Stimulated activated CD4-positive, alpha-beta T cell treated with anti-CD3 and anti-CD28 coated beads, Interleukin-1b, Interleukin-23, amount 100 ng/mL, for 4 hours (primary cell): ENCODE measurements around the gene VPS33B.
"Not testable (repeated sequence)": the region's sequence is repeated elsewhere in the genome, so short reads cannot be mapped to it uniquely, and the experiment has no call there.

Experiments used
- DNase-seq, 2 donors: peaks; one replicate each; pipeline ENCODE4 v3.0.0-alpha.2; 2020; ENCODE audit warnings: low read depth in 2 of 2

VPS33B gene

GRCh38 chr15:91022075-91022831, at the start of gene VPS33B:
VPS33B (minus strand) TSS chr15:91022594; CDS start chr15:91022249, 345 bp downstream.
- DNase-seq: peak; percentile 59 to 60

GRCh38 chr15:91072161-91072560, 49.8 kb upstream of the VPS33B start:
- DNase-seq: no peak

- no peak for DNase-seq
Observed at GRCh38 chr15:91070872-91071271, 48.5 kb upstream of the VPS33B start.

GRCh38 chr15:91068966-91069365, 46.6 kb upstream of the VPS33B start:
- DNase-seq: no peak

- no peak for DNase-seq
Observed at GRCh38 chr15:91068436-91068835, 46.0 kb upstream of the VPS33B start.

GRCh38 chr15:91067036-91067435, 44.6 kb upstream of the VPS33B start:
- DNase-seq: no peak

- DNase-seq: no peak
Observed at GRCh38 chr15:91065505-91065904, 43.1 kb upstream of the VPS33B start.

- DNase-seq: no peak
Observed at GRCh38 chr15:91061997-91062396, 39.6 kb upstream of the VPS33B start.

GRCh38 chr15:91061230-91061629, 38.8 kb upstream of the VPS33B start:
- no peak for DNase-seq

GRCh38 chr15:91055548-91056331, 33.3 kb upstream of the VPS33B start:
- peak in 1 of 2 donors; percentile 16 for DNase-seq

- DNase-seq: no peak
Observed at GRCh38 chr15:91054816-91055215, 32.4 kb upstream of the VPS33B start.

- DNase-seq: no peak
Observed at GRCh38 chr15:91051248-91051647, 28.9 kb upstream of the VPS33B start.

GRCh38 chr15:91050128-91050455, 27.7 kb upstream of the VPS33B start:
- DNase-seq: no peak

- peak; percentile 9 to 11 for DNase-seq
Observed at GRCh38 chr15:91049378-91050127, 27.2 kb upstream of the VPS33B start.

- DNase-seq: no peak
Observed at GRCh38 chr15:91047545-91048199, 25.3 kb upstream of the VPS33B start.

GRCh38 chr15:91046056-91046455, 23.7 kb upstream of the VPS33B start:
- DNase-seq: not testable (repeated sequence)

- no peak for DNase-seq
Observed at GRCh38 chr15:91045065-91045464, 22.7 kb upstream of the VPS33B start.

GRCh38 chr15:91043202-91043874, 20.9 kb upstream of the VPS33B start:
- DNase-seq: no peak

GRCh38 chr15:91040856-91041255, 18.5 kb upstream of the VPS33B start:
- no peak for DNase-seq

GRCh38 chr15:91039996-91040395, 17.6 kb upstream of the VPS33B start:
- DNase-seq: no peak
